ENCODE data around the gene SETD7. TPM values are rescaled to one million over a fixed set of nuclear protein-coding genes. Genes with fewer than 3 reads are reported as not detected.

SETD7 gene
- total RNA-seq, 4 donors from 2014 or later, result 38.9 to 80.6 (median 59.3) TPM

DNA sequence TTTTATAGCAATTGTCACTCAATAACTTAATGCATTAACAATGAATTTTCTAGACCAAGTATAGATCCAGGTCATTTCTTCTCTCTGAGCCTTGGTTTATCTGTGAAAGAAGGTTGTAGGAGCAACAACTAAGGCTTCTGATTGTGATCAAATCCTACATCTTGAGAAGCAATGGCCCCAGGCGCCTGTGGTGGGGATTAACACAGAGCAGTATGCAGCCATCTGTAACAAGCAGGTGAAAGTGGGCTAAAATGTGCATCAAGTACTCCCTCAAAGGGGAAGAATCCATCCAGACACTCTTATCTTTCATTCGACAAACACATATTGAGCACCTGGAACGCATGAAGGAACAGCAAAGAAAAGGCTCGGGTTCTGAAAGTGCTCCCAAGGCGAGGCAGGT lies 19.1 kb upstream of the SETD7 start:
- no peak for TF ChIP-seq POLR2A (IDR thresholded peaks at IDR 0.05)
- TF ChIP-seq, protein P1, sequence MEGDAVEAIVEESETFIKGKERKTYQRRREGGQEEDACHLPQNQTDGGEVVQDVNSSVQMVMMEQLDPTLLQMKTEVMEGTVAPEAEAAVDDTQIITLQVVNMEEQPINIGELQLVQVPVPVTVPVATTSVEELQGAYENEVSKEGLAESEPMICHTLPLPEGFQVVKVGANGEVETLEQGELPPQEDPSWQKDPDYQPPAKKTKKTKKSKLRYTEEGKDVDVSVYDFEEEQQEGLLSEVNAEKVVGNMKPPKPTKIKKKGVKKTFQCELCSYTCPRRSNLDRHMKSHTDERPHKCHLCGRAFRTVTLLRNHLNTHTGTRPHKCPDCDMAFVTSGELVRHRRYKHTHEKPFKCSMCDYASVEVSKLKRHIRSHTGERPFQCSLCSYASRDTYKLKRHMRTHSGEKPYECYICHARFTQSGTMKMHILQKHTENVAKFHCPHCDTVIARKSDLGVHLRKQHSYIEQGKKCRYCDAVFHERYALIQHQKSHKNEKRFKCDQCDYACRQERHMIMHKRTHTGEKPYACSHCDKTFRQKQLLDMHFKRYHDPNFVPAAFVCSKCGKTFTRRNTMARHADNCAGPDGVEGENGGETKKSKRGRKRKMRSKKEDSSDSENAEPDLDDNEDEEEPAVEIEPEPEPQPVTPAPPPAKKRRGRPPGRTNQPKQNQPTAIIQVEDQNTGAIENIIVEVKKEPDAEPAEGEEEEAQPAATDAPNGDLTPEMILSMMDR (IDR thresholded peaks at IDR 0.05), result no peak
- Histone ChIP-seq H3K27me3 (no peaks in the 10 kb centered on the region), H3K4me3 (no peak overlapping the region), H3K36me3 (no peaks in the 10 kb centered on the region), H3K27ac (no peak overlapping the region), H3K4me1 (no peaks in the 10 kb centered on the region), H3K9me3 (no peaks in the 10 kb centered on the region)
- no peak for DNase-seq
- intact Hi-C loops (cut with DNase I; ENCODE audit: low total_unique reads), result no loop called here

GRCh38 chr4:139574641-139575040 lies 18.6 kb upstream of the SETD7 start:
- Histone ChIP-seq H3K36me3 (no peaks in the 10 kb centered on the region), H3K4me1 (no peaks in the 10 kb centered on the region), H3K9me3 (no peaks in the 10 kb centered on the region), H3K27ac (no peak overlapping the region), H3K4me3 (no peak overlapping the region), H3K27me3 (no peaks in the 10 kb centered on the region)
- TF ChIP-seq, protein P1 (IDR thresholded peaks at IDR 0.05), result no peak
- no peak for TF ChIP-seq POLR2A (IDR thresholded peaks at IDR 0.05)
- intact Hi-C loops (cut with DNase I; ENCODE audit: low total_unique reads), result no loop called here
- DNase-seq, result no peak

DNA sequence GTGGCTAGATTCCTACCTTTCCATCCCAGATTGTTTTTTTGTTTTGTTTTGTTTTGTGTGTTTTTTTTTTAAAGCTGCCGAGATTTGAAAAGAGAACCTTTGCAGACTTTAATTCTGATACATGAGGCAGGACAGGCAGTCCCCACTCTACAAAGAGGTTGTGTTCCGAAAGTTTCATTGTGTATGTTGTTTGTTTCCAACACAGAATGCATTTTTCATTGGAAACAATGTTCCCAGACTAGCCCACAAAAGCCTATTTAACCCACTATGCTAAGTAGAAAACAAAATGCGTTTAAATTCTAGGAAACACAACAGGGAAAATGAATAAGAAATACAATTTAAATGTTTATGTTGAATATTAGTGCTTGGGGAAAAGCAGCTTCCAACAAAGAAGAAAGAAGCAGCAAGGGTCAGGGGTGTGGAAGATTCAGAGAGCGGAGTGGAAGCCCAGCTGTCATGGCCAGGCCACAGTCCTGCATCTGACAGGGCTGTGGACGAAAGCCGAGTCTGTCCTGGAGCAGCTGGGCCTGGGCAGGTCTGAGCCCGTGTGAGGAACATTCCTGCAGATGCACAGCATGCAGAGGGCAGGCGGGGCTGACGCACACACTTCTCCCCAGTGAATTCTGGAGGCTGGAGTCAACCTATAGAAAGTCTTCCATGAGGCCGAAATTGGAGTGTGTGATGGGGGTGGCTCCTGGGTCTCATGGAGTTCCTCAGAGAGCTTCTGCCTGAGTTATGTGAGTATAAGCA lies 12.4 kb upstream of the SETD7 start:
- TF ChIP-seq POLR2A (IDR thresholded peaks at IDR 0.05), result no peak
- TF ChIP-seq, protein P1 (IDR thresholded peaks at IDR 0.05), result no peak
- Histone ChIP-seq H3K36me3 (no peaks in the 10 kb centered on the region), H3K27me3 (no peaks in the 10 kb centered on the region), H3K4me1 (no peaks in the 10 kb centered on the region), H3K4me3 (no peak overlapping the region), H3K9me3 (no peaks in the 10 kb centered on the region), H3K27ac (no peak overlapping the region)
- DNase-seq, result no peak
- intact Hi-C loops (cut with DNase I; ENCODE audit: low total_unique reads), result no loop called here

DNA sequence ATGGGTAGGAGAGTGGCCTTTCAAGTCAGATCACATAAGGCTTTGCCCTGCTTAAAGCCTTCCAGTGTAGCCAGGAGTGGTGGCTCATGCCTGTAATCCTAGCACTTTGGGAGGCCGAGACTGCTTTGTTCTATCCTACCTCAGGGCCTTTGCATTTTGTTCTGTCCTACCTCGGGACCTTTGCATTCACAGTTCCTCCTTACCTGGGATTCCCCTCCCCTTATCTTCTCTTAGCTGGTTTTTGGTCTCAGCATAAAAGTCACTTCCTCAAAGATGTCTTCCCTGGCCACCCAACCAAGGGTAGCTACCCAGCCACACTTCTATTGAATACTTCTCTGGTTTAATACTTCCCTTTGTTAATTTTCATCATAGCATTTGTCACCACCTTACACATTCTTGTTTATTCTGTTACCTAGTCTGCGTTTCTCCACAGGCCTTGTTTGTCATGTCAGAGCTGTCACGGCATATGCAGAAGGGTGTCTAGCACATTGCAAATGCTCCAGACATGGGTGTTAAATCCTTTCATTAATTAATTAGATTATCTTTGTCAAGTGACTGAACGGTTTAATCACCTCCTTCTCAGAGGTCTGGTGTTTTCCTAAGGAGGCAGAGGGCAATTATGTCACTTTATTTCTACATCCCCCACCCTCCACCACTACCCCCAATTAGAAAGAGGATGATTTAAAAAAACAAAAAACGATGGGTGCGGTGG lies 11.3 kb upstream of the SETD7 start:
- H3K36me3 ChIP-seq, result no peaks in the 10 kb centered on the region
- no peak overlapping the region for H3K27ac ChIP-seq
- intact Hi-C loops (cut with DNase I; ENCODE audit: low total_unique reads), result no loop called here
- DNase-seq, result no peak
- H3K27me3 ChIP-seq, result no peaks in the 10 kb centered on the region
- no peak overlapping the region for H3K4me3 ChIP-seq
- TF ChIP-seq, protein P1 (IDR thresholded peaks at IDR 0.05), result no peak
- no peak for TF ChIP-seq POLR2A (IDR thresholded peaks at IDR 0.05)
- H3K9me3 ChIP-seq, result no peaks in the 10 kb centered on the region
- H3K4me1 ChIP-seq, result no peaks in the 10 kb centered on the region

DNA sequence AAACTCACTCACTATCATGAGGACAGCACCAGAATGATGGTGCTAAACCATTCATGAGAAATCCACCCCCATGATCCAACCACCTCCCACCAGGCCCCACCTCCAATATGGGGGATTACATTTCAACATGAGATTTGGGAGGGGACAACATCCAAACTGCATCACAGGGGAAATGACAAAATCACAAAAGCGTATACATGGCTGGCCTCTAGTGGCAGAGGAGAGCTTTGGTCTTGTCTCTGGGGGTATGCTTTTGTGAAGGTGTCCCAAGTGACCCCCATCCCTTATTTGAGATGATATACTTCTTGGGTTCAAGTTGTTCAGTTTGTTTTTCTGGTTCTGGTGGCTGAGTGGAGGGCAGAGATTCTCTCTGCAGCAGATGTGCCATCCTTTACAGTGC lies 8.5 kb upstream of the SETD7 start:
- H3K4me1 ChIP-seq, result no peaks in the 10 kb centered on the region
- intact Hi-C loops (cut with DNase I; ENCODE audit: low total_unique reads), result no loop called here
- H3K27ac ChIP-seq, result no peak overlapping the region
- DNase-seq, result no peak
- H3K4me3 ChIP-seq, result no peak overlapping the region
- no peaks in the 10 kb centered on the region for H3K27me3 ChIP-seq
- TF ChIP-seq, protein P1 (IDR thresholded peaks at IDR 0.05), result no peak
- TF ChIP-seq POLR2A (IDR thresholded peaks at IDR 0.05), result no peak
- no peaks in the 10 kb centered on the region for H3K36me3 ChIP-seq
- no peaks in the 10 kb centered on the region for H3K9me3 ChIP-seq
